Endothelial cell (in vitro differentiated cells): ENCODE results near the gene HTD2. TPM values are rescaled to one million over a fixed set of nuclear protein-coding genes. Genes with fewer than 3 reads are reported as not detected.
"Not testable (repeated sequence)": the region's sequence is repeated elsewhere in the genome, so short reads cannot be mapped to it uniquely, and the experiment has no call there.

Experiments
- DNase-seq: peaks from one replicate; pipeline ENCODE4 v3.0.0; 2021; ENCODE audit warnings: low spot score
- H3K27ac Mint-ChIP-seq: one replicate; pipeline ENCODE4 v1.8.0; 2021; ENCODE audit warnings: mixed read lengths, inconsistent platforms; ENCODE audit not compliant: unreplicated experiment
- H3K27me3 Mint-ChIP-seq: one replicate; pipeline ENCODE4 v1.8.0; 2021; ENCODE audit warnings: mild to moderate bottlenecking, moderate library complexity, mixed read lengths, inconsistent platforms; ENCODE audit not compliant: unreplicated experiment
- H3K36me3 Mint-ChIP-seq: one replicate; pipeline ENCODE4 v1.8.0; 2021; ENCODE audit warnings: mild to moderate bottlenecking, low read depth, mixed read lengths, inconsistent platforms; ENCODE audit not compliant: unreplicated experiment
- H3K4me1 Mint-ChIP-seq: one replicate; pipeline ENCODE4 v1.8.0; 2021; ENCODE audit warnings: mild to moderate bottlenecking, mixed read lengths, inconsistent platforms; ENCODE audit not compliant: unreplicated experiment
- H3K4me3 Mint-ChIP-seq: one replicate; pipeline ENCODE4 v1.8.0; 2021; ENCODE audit warnings: mild to moderate bottlenecking, mixed read lengths, inconsistent platforms; ENCODE audit not compliant: unreplicated experiment
- H3K9me3 Mint-ChIP-seq: one replicate; pipeline ENCODE4 v1.8.0; 2021; ENCODE audit warnings: mixed read lengths, inconsistent platforms; ENCODE audit not compliant: unreplicated experiment
- CTCF ChIP-seq: fragments of 200-600 bp; sonication (generic); IDR thresholded peaks from one replicate; pipeline ENCODE4 v1.5.0; 2021; ENCODE audit warnings: antibody characterized with exemption; ENCODE audit not compliant: unreplicated experiment
- total RNA-seq: library from RNA; stranded (reverse); fragmentation: NEBNext Ultra II Directional; extraction: Animal tissue kit (Norgen Biotek cat#: 25700); gene quantifications from one replicate; pipeline ENCODE4 v1.2.1, GENCODE V29; 2021; ENCODE audit not compliant: unreplicated experiment

Gene HTD2
- total RNA-seq, 1 donor from 2014 or later = 8.4 TPM

- H3K9me3 Mint-ChIP-seq = no peaks in the 10 kb centered on the region
- TF ChIP-seq CTCF = no peak
Observed at GRCh38 chr3:58285334-58285733, 21.0 kb upstream of the HTD2 start.

DNA sequence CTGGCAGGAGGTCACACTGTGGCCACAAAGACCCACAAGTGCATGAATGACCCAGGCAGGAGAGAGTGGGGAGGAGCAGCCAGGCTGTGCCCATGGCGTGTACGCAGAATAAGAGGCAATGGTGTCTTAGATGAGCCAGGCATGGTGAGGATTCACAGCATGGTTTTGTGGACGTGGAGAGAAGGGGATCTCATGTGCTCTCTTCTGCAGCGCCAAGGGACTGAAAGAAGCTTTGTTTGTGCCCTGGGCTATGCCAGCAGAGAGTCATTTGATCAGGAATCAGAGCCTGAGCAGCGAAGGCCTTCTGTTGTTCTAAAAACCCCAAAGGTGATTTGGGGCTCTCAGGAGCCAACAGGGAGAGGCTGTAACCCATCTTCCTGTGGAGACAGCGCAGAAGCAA, 19.0 kb upstream of the HTD2 start:
- H3K4me3 Mint-ChIP-seq = no peak overlapping the region
- TF ChIP-seq CTCF = no peak
- H3K27me3 Mint-ChIP-seq = peaks cover 1% of the 10 kb centered on the region
- peaks cover 15% of the 10 kb centered on the region for H3K36me3 Mint-ChIP-seq
- DNase-seq = no peak
- no peaks in the 10 kb centered on the region for H3K4me1 Mint-ChIP-seq
- H3K9me3 Mint-ChIP-seq = no peaks in the 10 kb centered on the region
- no peak overlapping the region for H3K27ac Mint-ChIP-seq

More at GRCh38 chr3:58285334-58285733, 21.0 kb upstream of the HTD2 start:
- Mint-ChIP-seq H3K4me3 (no peak overlapping the region), H3K27me3 (no peaks in the 10 kb centered on the region), H3K4me1 (no peaks in the 10 kb centered on the region), H3K27ac (no peak overlapping the region), H3K36me3 (peaks cover 19% of the 10 kb centered on the region)
- no peak for DNase-seq

- Mint-ChIP-seq H3K27me3 (peaks cover 1% of the 10 kb centered on the region), H3K4me1 (no peaks in the 10 kb centered on the region), H3K27ac (no peak overlapping the region), H3K4me3 (no peak overlapping the region), H3K9me3 (no peaks in the 10 kb centered on the region), H3K36me3 (peaks cover 15% of the 10 kb centered on the region)
- no peak for DNase-seq
- TF ChIP-seq CTCF = no peak
Observed at GRCh38 chr3:58288011-58288728, 18.1 kb upstream of the HTD2 start.

- not testable (repeated sequence) for H3K4me1 Mint-ChIP-seq, DNase-seq, H3K27me3 Mint-ChIP-seq, H3K4me3 Mint-ChIP-seq, H3K9me3 Mint-ChIP-seq
- Mint-ChIP-seq H3K36me3 (peaks cover 20% of the 10 kb centered on the region), H3K27ac (peak overlapping the region; percentile 30)
Observed at GRCh38 chr3:58288964-58289613, 17.2 kb upstream of the HTD2 start.

GRCh38 chr3:58290446-58290845, 15.9 kb upstream of the HTD2 start:
- DNase-seq, H3K27me3 Mint-ChIP-seq, H3K4me3 Mint-ChIP-seq, H3K4me1 Mint-ChIP-seq, H3K27ac Mint-ChIP-seq, H3K9me3 Mint-ChIP-seq: not testable (repeated sequence)
- peaks cover 13% of the 10 kb centered on the region for H3K36me3 Mint-ChIP-seq
